AG20443 (cell line): ENCODE results near the gene ZSCAN5A.
A peak's percentile ranks its signal among the peaks of the same experiment; 100 is the strongest.
"Not testable (repeated sequence)": the region's sequence is repeated elsewhere in the genome, so short reads cannot be mapped to it uniquely, and the experiment has no call there.

Experiments used
- DNase-seq: peaks from one replicate; pipeline ENCODE4 v3.0.0; 2012; ENCODE audit warnings: low spot score, mixed read lengths

ZSCAN5A gene, protein sequence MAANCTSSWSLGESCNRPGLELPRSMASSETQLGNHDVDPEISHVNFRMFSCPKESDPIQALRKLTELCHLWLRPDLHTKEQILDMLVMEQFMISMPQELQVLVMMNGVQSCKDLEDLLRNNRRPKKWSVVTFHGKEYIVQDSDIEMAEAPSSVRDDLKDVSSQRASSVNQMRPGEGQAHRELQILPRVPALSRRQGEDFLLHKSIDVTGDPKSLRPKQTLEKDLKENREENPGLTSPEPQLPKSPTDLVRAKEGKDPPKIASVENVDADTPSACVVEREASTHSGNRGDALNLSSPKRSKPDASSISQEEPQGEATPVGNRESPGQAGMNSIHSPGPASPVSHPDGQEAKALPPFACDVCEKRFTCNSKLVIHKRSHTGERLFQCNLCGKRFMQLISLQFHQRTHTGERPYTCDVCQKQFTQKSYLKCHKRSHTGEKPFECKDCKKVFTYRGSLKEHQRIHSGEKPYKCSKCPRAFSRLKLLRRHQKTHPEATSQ

GRCh38 chr19:56314381-56315076 lies at the start of gene ZSCAN5A:
Gene ZSCAN5A (minus strand): TSS chr19:56314839. CDS start chr19:56225046, 89,793 bp downstream.
- peak; percentile 99 for DNase-seq

DNA sequence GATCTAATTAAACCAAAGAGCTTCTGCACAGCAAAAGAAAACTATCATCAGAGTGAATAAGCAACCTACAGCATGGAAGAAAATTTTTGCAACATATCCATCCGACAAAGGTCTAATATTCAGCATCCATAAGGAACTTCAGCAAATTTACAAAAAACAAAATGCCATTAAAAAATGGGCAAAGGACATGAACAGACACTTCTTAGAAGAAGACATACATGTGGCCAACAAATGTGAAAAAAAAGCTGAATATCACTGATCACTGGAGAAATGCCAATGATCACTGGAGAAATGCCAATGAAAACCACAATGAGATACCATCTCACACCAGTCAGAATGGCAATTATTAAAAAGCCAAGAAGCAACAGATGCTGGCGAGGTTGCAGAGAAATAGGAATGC lies 46.2 kb upstream of the ZSCAN5A start:
- DNase-seq = no peak

DNA sequence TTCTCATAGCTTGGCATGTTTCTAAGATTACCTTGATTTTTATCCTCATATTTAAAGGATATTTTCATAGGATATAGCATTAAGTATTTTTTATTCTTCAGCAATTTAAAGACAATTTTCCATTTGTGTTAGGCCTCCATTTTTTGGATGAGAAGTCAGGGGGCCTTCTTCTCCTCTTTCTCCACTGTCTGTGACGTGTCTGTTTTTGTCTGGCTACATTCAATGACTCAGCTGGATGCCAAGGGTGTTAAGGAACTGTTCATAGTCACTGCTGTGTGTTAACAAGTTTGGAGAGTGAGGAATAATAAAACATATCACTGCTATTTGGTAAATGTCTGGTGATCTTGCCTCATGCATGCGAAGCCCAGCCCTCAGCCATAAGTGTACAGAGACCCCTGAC lies 42.3 kb upstream of the ZSCAN5A start:
- no peak for DNase-seq

- no peak for DNase-seq
Measured at GRCh38 chr19:56355517-56355916, 40.9 kb upstream of the ZSCAN5A start.

DNA sequence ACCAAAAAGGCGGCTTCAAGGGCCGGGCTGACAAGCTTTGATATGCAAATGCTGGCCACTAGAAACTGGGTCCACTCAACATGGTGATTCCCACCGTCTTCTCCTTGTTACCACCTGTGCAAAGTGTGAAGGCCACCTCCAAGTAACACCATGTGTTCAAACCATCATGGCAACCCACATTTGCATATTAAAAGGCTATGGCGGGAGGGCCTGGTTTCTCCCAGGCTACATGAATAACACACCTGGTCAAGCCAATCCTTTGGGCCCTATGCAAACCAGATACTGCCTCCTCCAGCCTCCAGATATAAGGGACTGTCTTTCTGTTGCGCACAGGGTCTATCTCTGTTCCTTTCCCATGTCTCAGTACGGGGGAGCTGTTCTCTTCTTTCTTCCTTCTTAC lies 36.6 kb upstream of the ZSCAN5A start:
- no peak for DNase-seq

DNA sequence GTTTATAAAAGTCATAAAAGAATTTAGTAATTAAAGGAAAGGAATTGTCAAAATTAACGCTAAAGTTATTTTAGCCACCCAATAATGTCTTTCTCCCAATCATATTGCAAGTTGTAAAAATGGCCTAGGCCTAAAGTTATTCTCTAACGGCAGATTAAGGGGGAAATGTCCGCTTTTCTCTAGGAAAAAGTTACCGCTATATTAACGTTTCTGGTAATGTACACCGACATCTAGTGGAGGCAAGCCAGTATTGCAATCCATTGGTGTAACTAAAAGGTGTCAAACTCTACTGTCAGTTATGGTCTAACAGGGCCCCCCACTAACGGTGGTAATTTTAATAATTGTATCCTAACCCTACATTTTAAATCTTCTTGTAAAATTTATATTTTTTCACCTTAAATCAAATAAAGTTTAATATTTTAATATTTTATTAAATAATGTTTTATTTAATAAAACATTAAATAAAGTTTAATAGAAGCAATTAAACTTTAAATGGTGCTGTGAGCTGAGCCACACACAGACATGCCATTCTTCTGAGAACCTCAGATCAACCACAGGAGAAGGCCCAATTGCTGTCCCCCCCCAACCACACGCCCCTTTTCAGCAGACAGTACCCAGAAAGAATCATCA lies 35.9 kb upstream of the ZSCAN5A start:
- peak; percentile 41 for DNase-seq

GRCh38 chr19:56348289-56348877 lies 33.7 kb upstream of the ZSCAN5A start:
- DNase-seq = no peak

- no peak for DNase-seq
Measured at GRCh38 chr19:56347163-56347778, 32.6 kb upstream of the ZSCAN5A start.

- DNase-seq = no peak
Measured at GRCh38 chr19:56341948-56342347, 27.3 kb upstream of the ZSCAN5A start.

DNA sequence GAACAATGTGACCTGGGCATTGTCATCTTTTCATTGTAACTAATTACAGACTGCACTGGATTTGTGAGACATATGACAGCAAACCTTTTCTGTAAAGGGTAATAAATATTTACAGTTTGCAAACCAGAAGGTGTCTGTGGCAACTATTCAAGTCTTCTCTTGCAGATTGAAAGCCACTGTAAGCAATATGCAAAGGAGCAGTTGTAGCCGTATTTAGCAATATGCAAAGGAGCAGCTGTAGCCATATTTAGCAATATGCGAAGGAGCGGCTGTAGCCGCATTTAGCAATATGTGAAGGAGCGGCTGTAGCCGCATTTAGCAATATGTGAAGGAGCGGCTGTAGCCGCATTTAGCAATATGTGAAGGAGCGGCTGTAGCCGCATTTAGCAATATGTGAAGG lies 24.4 kb upstream of the ZSCAN5A start:
- DNase-seq = not testable (repeated sequence)

DNA sequence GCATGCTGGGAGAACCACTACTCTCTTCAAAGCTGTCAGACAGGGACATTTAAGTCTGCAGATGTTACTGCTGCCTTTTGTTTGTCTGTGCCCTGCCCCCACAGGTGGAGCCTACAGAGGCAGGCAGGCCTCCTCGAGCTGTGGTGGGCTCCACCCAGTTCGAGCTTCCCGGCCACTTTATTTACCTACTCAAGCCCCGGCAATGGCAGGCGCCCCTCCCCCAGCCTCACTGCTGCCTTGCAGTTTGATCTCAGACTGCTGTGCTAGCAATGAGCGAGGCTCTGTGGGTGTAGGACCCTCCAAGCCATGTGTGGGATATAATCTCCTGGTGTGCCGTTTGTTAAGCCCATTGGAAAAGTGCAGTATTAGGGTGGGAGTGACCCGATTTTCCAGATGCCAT lies 22.4 kb upstream of the ZSCAN5A start:
- not testable (repeated sequence) for DNase-seq

- not testable (repeated sequence) for DNase-seq
Measured at GRCh38 chr19:56335371-56335770, 20.7 kb upstream of the ZSCAN5A start.

- DNase-seq = peak; percentile 61
Measured at GRCh38 chr19:56333506-56333905, 18.9 kb upstream of the ZSCAN5A start.

- DNase-seq = no peak
Measured at GRCh38 chr19:56332695-56333094, 18.1 kb upstream of the ZSCAN5A start.

DNA sequence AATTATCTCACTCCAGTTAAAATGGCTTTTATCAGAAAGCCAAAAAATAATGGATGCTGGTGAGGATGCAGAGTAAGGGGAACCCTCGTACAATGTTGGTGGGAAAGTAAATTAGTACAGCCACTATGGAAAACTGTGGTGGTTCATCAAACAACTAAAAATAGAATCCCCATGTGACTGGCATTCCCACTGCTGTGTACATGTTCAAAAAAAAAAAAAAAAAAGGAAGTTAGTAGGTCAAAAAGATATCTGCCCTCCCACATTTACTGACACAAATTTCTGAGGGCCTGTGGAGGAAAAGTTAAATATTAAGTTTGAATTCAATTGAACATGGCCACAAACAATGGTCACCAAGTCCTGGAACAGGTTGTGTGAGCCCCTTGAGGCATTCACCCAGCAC lies 9.8 kb upstream of the ZSCAN5A start:
- no peak for DNase-seq

DNA sequence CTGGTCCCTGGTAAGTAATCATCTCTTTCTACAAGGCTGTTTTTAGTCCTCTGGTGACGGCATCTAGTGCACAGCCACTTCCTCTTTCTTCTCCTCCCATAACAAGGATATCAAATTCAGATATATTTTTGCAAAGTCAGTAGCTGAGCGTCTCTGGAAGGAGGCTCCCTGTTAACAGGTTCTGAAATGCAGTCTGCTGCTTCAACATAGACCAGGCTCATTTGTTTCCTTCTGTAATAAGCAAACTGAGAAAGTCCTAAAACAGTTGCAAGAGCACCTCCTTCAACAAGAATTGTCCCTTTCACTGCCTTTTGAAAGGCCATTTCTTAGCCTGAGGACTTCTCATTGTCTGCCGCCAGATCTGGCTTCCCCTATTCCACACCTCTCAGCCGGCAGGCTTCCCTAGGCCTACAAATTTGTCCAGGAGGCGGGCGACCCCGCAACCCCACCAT lies 7.4 kb upstream of the ZSCAN5A start:
- DNase-seq = no peak

DNA sequence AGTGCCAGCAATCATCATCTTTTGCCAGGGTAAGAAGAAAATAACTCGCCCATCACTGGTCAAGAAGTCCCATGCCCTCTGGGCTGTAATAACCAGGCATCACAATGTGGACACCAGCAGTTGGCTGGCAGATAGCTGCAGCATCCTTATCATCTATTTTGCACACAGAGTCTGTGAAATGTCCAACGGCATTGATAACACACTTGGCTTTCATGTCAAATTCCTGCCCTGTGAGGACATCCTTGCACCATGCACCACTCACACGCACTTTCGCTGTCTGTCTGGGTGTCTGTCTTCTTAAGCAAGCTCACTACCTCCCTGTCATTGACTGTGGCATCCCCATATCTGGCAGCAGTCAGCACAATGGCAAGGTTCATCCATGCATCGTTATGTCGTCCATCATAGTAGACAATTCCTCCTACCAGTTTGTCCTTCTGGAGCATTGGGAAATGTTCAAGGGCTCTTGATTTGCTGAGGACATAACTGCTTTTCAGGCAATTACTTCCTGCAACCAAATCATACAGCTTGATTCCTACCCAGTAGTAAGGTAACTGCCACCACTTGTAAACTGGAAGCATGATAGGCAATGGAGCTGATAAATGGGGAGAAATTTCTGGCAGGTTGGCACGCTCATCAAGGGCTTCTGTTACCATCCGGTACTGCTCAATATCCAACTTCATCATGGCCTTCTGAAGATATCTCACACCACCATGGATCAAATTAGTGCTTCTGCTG lies 6.8 kb upstream of the ZSCAN5A start:
- DNase-seq = no peak

- no peak for DNase-seq
Measured at GRCh38 chr19:56319991-56320390, 5.4 kb upstream of the ZSCAN5A start.

DNA sequence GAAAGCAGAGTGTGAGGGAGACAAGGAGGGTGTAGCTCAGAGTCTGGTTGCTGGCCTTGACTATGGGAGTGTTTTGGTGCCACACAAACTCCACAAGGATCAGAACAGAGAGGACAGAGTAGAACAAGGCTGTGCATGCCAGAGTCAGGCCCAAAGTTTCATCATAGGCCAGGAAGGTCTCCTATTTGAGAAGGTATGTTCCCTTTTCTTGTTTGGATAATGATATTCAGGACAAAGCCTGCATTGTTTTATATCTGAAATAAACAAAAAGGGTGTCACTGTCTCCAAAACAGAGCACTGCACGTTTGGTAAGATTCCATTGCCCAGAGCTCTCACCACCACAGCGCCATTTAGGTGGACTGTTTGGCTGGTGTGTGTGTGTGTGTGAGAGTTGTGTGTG lies 3.1 kb upstream of the ZSCAN5A start:
- DNase-seq = no peak

GRCh38 chr19:56316728-56317127 lies 2.1 kb upstream of the ZSCAN5A start:
- DNase-seq = no peak
